Panc1 (cell line): Measurements from ENCODE around the gene DUSP8. TPM values are rescaled to one million over a fixed set of nuclear protein-coding genes. Genes with fewer than 3 reads are reported as not detected.

Experiments
- ATAC-seq: fragments of 200-7000 bp; cut with Tn5 transposase; 2 replicates; pipeline ENCODE4 v1.9.1; 2020; ENCODE audit warnings: mild to moderate bottlenecking, moderate library complexity
- BruUV-seq: library from RNA; stranded (reverse); fragments of 400-500 nt; replicated peaks from 2 replicates; lab custom pipeline; 2021; lab: Mats Ljungman, UMichigan
- CTCF ChIA-PET: fragments of 300-600 bp; sonication (Branson Sonifier 250); formaldehyde crosslinking; loops from one replicate; lab custom pipeline; 2022; ENCODE audit warnings: antibody characterized with exemption; lab: Charles Lee
- POLR2A ChIA-PET: fragments of 300-600 bp; sonication (Branson Sonifier 250); formaldehyde crosslinking; loops from one replicate; lab custom pipeline; 2022; ENCODE audit warnings: antibody characterized with exemption; lab: Charles Lee
- DNase-seq: peaks from one replicate; pipeline ENCODE4 v3.0.0-alpha.2; 2010; ENCODE audit warnings: low read depth, low spot score
- H3K27ac ChIP-seq: 2 replicates; pipeline ENCODE4 v1.5.1; 2011; ENCODE audit warnings: mild to moderate bottlenecking, low read length, inconsistent platforms
- H3K27me3 ChIP-seq: fragments of 200-500 bp; sonication (Bioruptor generic); 2 replicates; pipeline ENCODE4 v1.6.0; 2014; ENCODE audit warnings: low read length, inconsistent platforms; ENCODE audit not compliant: control insufficient read depth, insufficient read depth
- H3K36me3 ChIP-seq: fragments of 200-500 bp; sonication (Bioruptor generic); 2 replicates; pipeline ENCODE4 v1.5.1; 2014; ENCODE audit warnings: inconsistent platforms, mild to moderate bottlenecking, low read length, moderate library complexity; ENCODE audit not compliant: control insufficient read depth, insufficient read depth
- H3K4me1 ChIP-seq: 2 replicates; pipeline ENCODE4 v1.5.1; 2011; ENCODE audit warnings: inconsistent platforms, mild to moderate bottlenecking, low read length, moderate library complexity; ENCODE audit not compliant: control insufficient read depth, insufficient read depth
- H3K4me3 ChIP-seq, 2 experiments: 2 replicates each; pipeline ENCODE4 v1.5.1; 2011 to 2012; ENCODE audit warnings: low read depth in 2 of 2, low read length in 2 of 2, mild to moderate bottlenecking in 2 of 2, inconsistent platforms in 1 of 2, moderate library complexity in 1 of 2
- H3K9me3 ChIP-seq: fragments of 200-500 bp; sonication (Bioruptor generic); 2 replicates; pipeline ENCODE4 v1.5.1; 2014; ENCODE audit warnings: low read depth, mild to moderate bottlenecking, inconsistent platforms, low read length, moderate library complexity; ENCODE audit not compliant: control insufficient read depth, insufficient read depth
- CTCF ChIP-seq: fragments of 450-650 bp; IDR thresholded peaks from 2 replicates; pipeline ENCODE4 v1.5.1; 2017; ENCODE audit warnings: mild to moderate bottlenecking
- POLR2AphosphoS5 ChIP-seq: IDR thresholded peaks from 2 replicates; pipeline ENCODE4 v1.6.1; 2012; ENCODE audit warnings: mild to moderate bottlenecking, low read depth, low read length, moderate library complexity
- REST ChIP-seq, 2 experiments: IDR thresholded peaks; 2 replicates each; pipeline ENCODE4 v1.6.1; 2011 to 2012; ENCODE audit warnings: low read depth in 2 of 2, control low read depth in 1 of 2, low read length in 1 of 2, mild to moderate bottlenecking in 1 of 2, moderate library complexity in 1 of 2; ENCODE audit not compliant: insufficient read depth in 1 of 2
- SIN3A ChIP-seq: IDR thresholded peaks from 2 replicates; pipeline ENCODE4 v1.6.1; 2012; ENCODE audit warnings: low read depth, mild to moderate bottlenecking, low read length, moderate library complexity, borderline replicate concordance; ENCODE audit not compliant: insufficient read depth
- TCF7L2 ChIP-seq: IDR thresholded peaks from 2 replicates; pipeline ENCODE4 v1.6.1; 2011; ENCODE audit warnings: mild to moderate bottlenecking, low read depth, low read length, inconsistent platforms
- in situ Hi-C: cut with HindIII; loops from 2 replicates; pipeline ENCODE4 v1.10.0; 2016; ENCODE audit warnings: low sequenced_read_pairs, low pct_unique_long_range_greater_than_20kb
- intact Hi-C: fragments of 100-400 bp; cut with micrococcal nuclease; formaldehyde crosslinking; loops from one replicate; pipeline ENCODE4 v1.10.0; 2022; ENCODE audit not compliant: unreplicated experiment
- total RNA-seq: library from RNA; stranded (reverse); gene quantifications from one replicate; pipeline ENCODE4 v1.2.1, GENCODE V29; 2021; ENCODE audit not compliant: unreplicated experiment

Gene DUSP8
- total RNA-seq, 1 experiment from 2014 or later = 5.5 TPM

GRCh38 chr11:1554981-1555712 is 16.9 kb downstream of the DUSP8 start:
- Histone ChIP-seq H3K36me3 (no peaks in the 10 kb centered on the region), H3K27ac (no peak overlapping the region), H3K4me1 (peaks cover 17% of the 10 kb centered on the region), H3K27me3 (no peaks in the 10 kb centered on the region), H3K9me3 (no peaks in the 10 kb centered on the region), H3K4me3 (no peak overlapping the region)
- ChIA-PET CTCF (interaction anchor here (1.1 to 1.7 kb wide), 4 partner anchors 8 to 19 kb away, joined by 3 to 8 read pairs (median 5); no protein-coding TSS in a partner anchor), POLR2A (no interaction called here)
- intact Hi-C loops (no loop called here), in situ Hi-C loops (no loop called here)
- ATAC-seq = no peak
- DNase-seq = no peak
- TF ChIP-seq SIN3A (no peak), POLR2AphosphoS5 (no peak), TCF7L2 (no peak), CTCF (no peak), REST (IDR thresholded peaks at IDR 0.05; ENCODE audit: insufficient read depth in 1 of 2, low read depth in 2 of 2, low read length in 1 of 2) (no peak)
- BruUV-seq = no TSS peak

GRCh38 chr11:1553808-1554594 is 18.1 kb downstream of the DUSP8 start:
- intact Hi-C loops = no loop called here
- CTCF ChIA-PET = interaction anchor here (1.3 kb wide), 1 partner anchor 21 kb away, joined by 10 read pairs; no protein-coding TSS in a partner anchor
- Histone ChIP-seq H3K4me3 (no peak overlapping the region), H3K27ac (no peak overlapping the region), H3K4me1 (peaks cover 8% of the 10 kb centered on the region), H3K27me3 (no peaks in the 10 kb centered on the region), H3K9me3 (no peaks in the 10 kb centered on the region), H3K36me3 (no peaks in the 10 kb centered on the region)
- in situ Hi-C loops = no loop called here
- DNase-seq (no peak), ATAC-seq (peak; percentile 9; the same call in 1 of the 2 replicates)
- POLR2A ChIA-PET = interaction anchor here (0.6 kb wide), 1 partner anchor 16 kb away, joined by 5 read pairs; no protein-coding TSS in a partner anchor
- no peak for TF ChIP-seq CTCF
- TF ChIP-seq POLR2AphosphoS5 = no peak
- no peak for TF ChIP-seq REST (IDR thresholded peaks at IDR 0.05; ENCODE audit: insufficient read depth in 1 of 2, low read depth in 2 of 2, low read length in 1 of 2)
- no peak for TF ChIP-seq SIN3A
- no peak for TF ChIP-seq TCF7L2
- BruUV-seq = no TSS peak
